Retinal pigment epithelial cell (primary cell): ENCODE data around the gene ZBTB21.
A peak's percentile ranks its signal among the peaks of the same experiment; 100 is the strongest.

Source experiments
- DNase-seq: peaks from one replicate; pipeline ENCODE4 v3.0.0-alpha.2; 2010; ENCODE audit warnings: low read depth
- H3K4me3 ChIP-seq: 2 replicates; pipeline ENCODE4 v1.5.1; 2011; ENCODE audit warnings: mild to moderate bottlenecking, low read length, control low read depth, moderate library complexity
- TF ChIP-seq, protein P1 (sequence below): conservative IDR thresholded peaks from 2 replicates; pipeline ENCODE4 v1.5.1; 2011; ENCODE audit warnings: low read depth, low read length, control low read depth, inconsistent platforms

The ZBTB21 gene

GRCh38 chr21:42056468-42056867 is 46.3 kb upstream of the ZBTB21 start:
- TF ChIP-seq, protein P1, sequence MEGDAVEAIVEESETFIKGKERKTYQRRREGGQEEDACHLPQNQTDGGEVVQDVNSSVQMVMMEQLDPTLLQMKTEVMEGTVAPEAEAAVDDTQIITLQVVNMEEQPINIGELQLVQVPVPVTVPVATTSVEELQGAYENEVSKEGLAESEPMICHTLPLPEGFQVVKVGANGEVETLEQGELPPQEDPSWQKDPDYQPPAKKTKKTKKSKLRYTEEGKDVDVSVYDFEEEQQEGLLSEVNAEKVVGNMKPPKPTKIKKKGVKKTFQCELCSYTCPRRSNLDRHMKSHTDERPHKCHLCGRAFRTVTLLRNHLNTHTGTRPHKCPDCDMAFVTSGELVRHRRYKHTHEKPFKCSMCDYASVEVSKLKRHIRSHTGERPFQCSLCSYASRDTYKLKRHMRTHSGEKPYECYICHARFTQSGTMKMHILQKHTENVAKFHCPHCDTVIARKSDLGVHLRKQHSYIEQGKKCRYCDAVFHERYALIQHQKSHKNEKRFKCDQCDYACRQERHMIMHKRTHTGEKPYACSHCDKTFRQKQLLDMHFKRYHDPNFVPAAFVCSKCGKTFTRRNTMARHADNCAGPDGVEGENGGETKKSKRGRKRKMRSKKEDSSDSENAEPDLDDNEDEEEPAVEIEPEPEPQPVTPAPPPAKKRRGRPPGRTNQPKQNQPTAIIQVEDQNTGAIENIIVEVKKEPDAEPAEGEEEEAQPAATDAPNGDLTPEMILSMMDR, result no peak
- no peak overlapping the region for H3K4me3 ChIP-seq

GRCh38 chr21:42055425-42055824 is 45.3 kb upstream of the ZBTB21 start:
- no peak for DNase-seq
- no peak overlapping the region for H3K4me3 ChIP-seq
- TF ChIP-seq, protein P1, result no peak

More at GRCh38 chr21:42056468-42056867, 46.3 kb upstream of the ZBTB21 start:
- no peak for DNase-seq

GRCh38 chr21:42051788-42052187 is 41.6 kb upstream of the ZBTB21 start:
- DNase-seq, result no peak
- no peak overlapping the region for H3K4me3 ChIP-seq

GRCh38 chr21:42049578-42050430 is 39.6 kb upstream of the ZBTB21 start:
- TF ChIP-seq, protein P1, result no peak
- no peak overlapping the region for H3K4me3 ChIP-seq
- no peak for DNase-seq

More at GRCh38 chr21:42051788-42052187, 41.6 kb upstream of the ZBTB21 start:
- TF ChIP-seq, protein P1, result no peak

DNA sequence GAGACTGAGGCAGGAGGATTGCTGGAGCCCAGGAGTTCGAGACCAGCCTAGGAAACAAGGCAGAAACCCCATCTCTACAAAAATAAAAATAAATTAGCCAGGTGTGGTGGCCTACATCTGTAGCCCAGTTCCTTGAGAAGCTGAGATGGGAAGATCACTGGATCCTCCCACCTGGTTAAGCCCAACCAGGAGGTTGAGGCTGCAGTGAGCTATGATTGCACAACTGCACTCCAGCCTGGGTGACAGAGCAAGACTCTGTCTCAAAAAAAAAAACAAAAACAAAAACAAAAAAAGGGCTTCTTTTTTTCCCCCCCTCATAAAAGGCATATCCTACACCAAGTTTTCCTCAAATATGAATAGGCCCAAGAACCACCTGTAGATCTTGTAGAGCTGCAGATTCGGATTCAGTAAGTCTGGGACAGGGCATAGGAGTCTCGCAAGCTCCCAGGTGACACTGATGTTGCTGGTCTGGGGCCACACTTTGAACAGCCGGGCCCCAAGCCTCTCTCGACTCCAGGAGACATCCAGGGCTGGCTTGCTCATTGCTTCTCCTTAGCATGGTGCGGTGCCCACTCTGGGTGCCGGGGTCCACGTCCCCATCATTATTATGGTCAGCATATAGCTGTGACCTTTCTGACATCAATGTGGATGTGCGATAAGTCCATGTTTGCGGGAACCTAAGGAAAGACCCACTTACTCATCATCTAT is 38.9 kb upstream of the ZBTB21 start:
- H3K4me3 ChIP-seq, result no peak overlapping the region
- TF ChIP-seq, protein P1, result no peak
- no peak for DNase-seq

GRCh38 chr21:42047821-42048613 is 37.9 kb upstream of the ZBTB21 start:
- peak; percentile 34 for DNase-seq
- TF ChIP-seq, protein P1, result no peak

More at GRCh38 chr21:42047821-42048613, 37.9 kb upstream of the ZBTB21 start:
- no peak overlapping the region for H3K4me3 ChIP-seq
